HCT116 (cell line): ENCODE measurements around the gene EIF4E. TPM values are rescaled to one million over a fixed set of nuclear protein-coding genes. Genes with fewer than 3 reads are reported as not detected.

Experiments
- ATAC-seq: fragments of 200-7000 bp; cut with Tn5 transposase; 2 replicates; pipeline ENCODE4 v1.9.1; 2020; ENCODE audit warnings: mild to moderate bottlenecking, moderate library complexity
- BruUV-seq: library from RNA; stranded (reverse); fragments of 400-500 nt; replicated peaks from 2 replicates; lab custom pipeline; 2021; lab: Mats Ljungman, UMichigan
- CTCF ChIA-PET: fragments of 300-600 bp; sonication (Branson Sonifier 250); formaldehyde crosslinking; loops from one replicate; lab custom pipeline; 2021; ENCODE audit warnings: antibody characterized with exemption; lab: Charles Lee
- POLR2A ChIA-PET: fragments of 300-600, 350-600 bp; sonication (Branson Sonifier 250); formaldehyde crosslinking; loops from one replicate; lab custom pipeline; 2021; ENCODE audit warnings: antibody characterized with exemption; lab: Charles Lee
- RAD21 ChIA-PET, 2 experiments: fragments of 300-600 bp; sonication (Branson Sonifier 250); formaldehyde crosslinking; loops; one replicate each; lab custom pipeline; 2023; ENCODE audit warnings: low total read pairs in 2 of 2; ENCODE audit not compliant: uncharacterized antibody in 2 of 2, unreplicated experiment in 2 of 2, low non-redundant PET in 1 of 2; lab: Charles Lee
- DNase-seq: peaks from one replicate; pipeline ENCODE4 v3.0.0-alpha.2; 2010; ENCODE audit warnings: low read depth, low spot score
- H2AFZ ChIP-seq: fragments of 200-600 bp; shearing (Covaris generic), sonication (generic); 2 replicates; pipeline ENCODE4 v1.6.1; 2017; ENCODE audit warnings: low read depth, mixed run types, mixed read lengths, antibody characterized with exemption, low read length; ENCODE audit not compliant: poor library complexity, severe bottlenecking
- H3K27ac ChIP-seq: 2 replicates; pipeline ENCODE4 v1.5.1; 2012; ENCODE audit warnings: low read depth, low read length
- H3K27me3 ChIP-seq: fragments of 200-600 bp; sonication (generic); 2 replicates; pipeline ENCODE4 v1.6.1; 2016; ENCODE audit warnings: mixed run types, low read length, mixed read lengths; ENCODE audit not compliant: insufficient read depth
- H3K36me3 ChIP-seq, 2 experiments: fragments of 200-500 bp in 1 of 2; fragments of 200-600 bp in 1 of 2; sonication (Bioruptor generic) in 1 of 2; sonication (generic) in 1 of 2; 2 replicates each; pipeline versions ENCODE4 v1.5.1 to v1.6.1; 2014 to 2016; ENCODE audit warnings: low read length in 2 of 2, inconsistent platforms in 1 of 2, mixed read lengths in 1 of 2, mixed run types in 1 of 2; ENCODE audit not compliant: insufficient read depth in 2 of 2, control insufficient read depth in 1 of 2
- H3K4me1 ChIP-seq, 2 experiments: fragments of 200-600 bp in 1 of 2; sonication (generic) in 1 of 2; 2 replicates each; pipeline versions ENCODE4 v1.5.1 to v1.6.1; 2012 to 2017; ENCODE audit warnings: low read length in 2 of 2, inconsistent platforms in 1 of 2, mild to moderate bottlenecking in 1 of 2, mixed read lengths in 1 of 2, mixed run types in 1 of 2, moderate library complexity in 1 of 2; ENCODE audit not compliant: insufficient read depth in 2 of 2, control insufficient read depth in 1 of 2
- H3K4me2 ChIP-seq: fragments of 200-600 bp; sonication (generic); 2 replicates; pipeline ENCODE4 v1.6.1; 2017; ENCODE audit warnings: mixed run types, low read length, mixed read lengths
- H3K4me3 ChIP-seq, 2 experiments: fragments of 200-600 bp in 1 of 2; sonication (generic) in 1 of 2; replicated peaks in 1 of 2; 2 replicates each; pipeline ENCODE4 v1.5.1; 2011 to 2016; ENCODE audit warnings: low read length in 2 of 2, control low read depth in 1 of 2, low read depth in 1 of 2, mild to moderate bottlenecking in 1 of 2, mixed read lengths in 1 of 2, mixed run types in 1 of 2
- H3K79me2 ChIP-seq: fragments of 200-600 bp; sonication (generic); 2 replicates; pipeline ENCODE4 v1.6.1; 2017; ENCODE audit warnings: mild to moderate bottlenecking, mixed run types, low read length, moderate library complexity, mixed read lengths; ENCODE audit not compliant: insufficient read depth
- H3K9ac ChIP-seq: fragments of 200-600 bp; sonication (generic); 2 replicates; pipeline ENCODE4 v1.6.1; 2016; ENCODE audit warnings: low read length, mixed read lengths
- H3K9me2 ChIP-seq: fragments of 200-600 bp; sonication (generic), shearing (Covaris generic); 2 replicates; pipeline ENCODE4 v1.6.1; 2017; ENCODE audit warnings: mixed run types, mild to moderate bottlenecking, moderate library complexity; ENCODE audit not compliant: insufficient read depth
- H3K9me3 ChIP-seq, 2 experiments: fragments of 200-500 bp in 1 of 2; fragments of 200-600 bp in 1 of 2; sonication (Bioruptor generic) in 1 of 2; sonication (generic) in 1 of 2; 2 replicates each; pipeline ENCODE4 v1.6.1; 2014 to 2017; ENCODE audit warnings: low read length in 2 of 2, mixed read lengths in 2 of 2, inconsistent platforms in 1 of 2, low read depth in 1 of 2, mild to moderate bottlenecking in 1 of 2, mixed run types in 1 of 2, moderate library complexity in 1 of 2; ENCODE audit not compliant: control insufficient read depth in 1 of 2, insufficient read depth in 1 of 2
- H4K20me1 ChIP-seq: fragments of 200-600 bp; sonication (generic), shearing (Covaris generic); 2 replicates; pipeline ENCODE4 v1.6.1; 2017; ENCODE audit warnings: mixed run types, mild to moderate bottlenecking, moderate library complexity; ENCODE audit not compliant: insufficient read depth
- CBX3 ChIP-seq: IDR thresholded peaks from 2 replicates; pipeline ENCODE4 v1.6.1; 2012; ENCODE audit warnings: low read depth
- CEBPB ChIP-seq: IDR thresholded peaks from 2 replicates; pipeline ENCODE4 v1.6.1; 2012; ENCODE audit warnings: low read depth
- CTCF ChIP-seq, 3 experiments: fragments of 200-600 bp in 1 of 3; sonication (generic) in 1 of 3; IDR thresholded peaks in 2 of 3; conservative IDR thresholded peaks in 1 of 3; 2 replicates each; pipeline ENCODE4 v1.5.1; 2012 to 2017; ENCODE audit warnings: low read depth in 2 of 3, low read length in 2 of 3, antibody characterized with exemption in 1 of 3, borderline replicate concordance in 1 of 3, control low read depth in 1 of 3, mild to moderate bottlenecking in 1 of 3, mixed read lengths in 1 of 3, mixed run types in 1 of 3, moderate library complexity in 1 of 3; ENCODE audit not compliant: insufficient read depth in 1 of 3
- EGR1 ChIP-seq: IDR thresholded peaks from 2 replicates; pipeline ENCODE4 v1.6.1; 2012; ENCODE audit warnings: low read depth
- FOSL1 ChIP-seq: IDR thresholded peaks from 2 replicates; pipeline ENCODE4 v1.6.1; 2012; ENCODE audit warnings: low read depth
- POLR2A ChIP-seq: IDR thresholded peaks from 2 replicates; pipeline ENCODE4 v1.7.0; 2011; ENCODE audit warnings: borderline replicate concordance; ENCODE audit not compliant: insufficient read depth, insufficient read length; ENCODE audit errors: extremely low read depth
- RAD21 ChIP-seq: IDR thresholded peaks from 2 replicates; pipeline ENCODE4 v1.6.1; 2012; ENCODE audit warnings: low read depth, mild to moderate bottlenecking
- intact Hi-C: fragments of 100-400 bp; cut with micrococcal nuclease; formaldehyde crosslinking; loops from 2 replicates; pipeline ENCODE4 v1.10.0; 2022
- total RNA-seq: library from RNA; stranded (reverse); gene quantifications from one replicate; pipeline ENCODE4 v1.2.1, GENCODE V29; 2021; ENCODE audit not compliant: unreplicated experiment

Gene EIF4E
- total RNA-seq, 1 experiment from 2014 or later: 148 TPM

- H3K79me2 ChIP-seq: no peaks in the 10 kb centered on the region
- BruUV-seq: no TSS peak
- H3K27ac ChIP-seq: no peak overlapping the region
- no peaks in the 10 kb centered on the region for H4K20me1 ChIP-seq
- ChIA-PET POLR2A (interaction anchor here (1.0 kb wide), 1 partner anchor 11 kb away, joined by 3 read pairs; the partner anchor contains the start of gene EIF4E), RAD21 (interaction anchor here in 1 of 2 experiments (0.6 kb wide), 1 partner anchor 55 kb away, joined by 3 read pairs; no protein-coding TSS in a partner anchor), CTCF (interaction anchor here (0.6 to 1.0 kb wide), 4 partner anchors 17 to 818 kb away, joined by 3 to 5 read pairs (median 4); partner anchors contain the start of gene METAP1)
- intact Hi-C loops: loop anchor here (5.0 kb wide), 2 partner anchors 117 to 467 kb away; no protein-coding TSS in a partner anchor
- ATAC-seq: peak; percentile 84
- no peaks in the 10 kb centered on the region for H3K9me2 ChIP-seq
- H3K36me3 ChIP-seq: no peaks in the 10 kb centered on the region
- no peaks in the 10 kb centered on the region for H3K27me3 ChIP-seq
- TF ChIP-seq CBX3 (peak; percentile 65; the same call in 1 of the 2 replicates), CEBPB (no peak), RAD21 (peak; percentile 65), CTCF (IDR thresholded peaks at IDR 0.05 in 2 of 3, conservative IDR thresholded peaks at IDR 0.05 in 1 of 3; ENCODE audit: borderline replicate concordance in 1 of 3, insufficient read depth in 1 of 3, low read depth in 2 of 3, low read length in 2 of 3) (peak; percentile 55 to 87 (median 74); a peak in 5 of 6 replicates), POLR2A (no peak)
- H3K9ac ChIP-seq: no peak overlapping the region
- no peak overlapping the region for H3K4me3 ChIP-seq
- DNase-seq: peak; percentile 75
- no peak overlapping the region for H3K4me2 ChIP-seq
- H2AFZ ChIP-seq: peak overlapping the region; percentile 69
- H3K4me1 ChIP-seq: peaks cover 2 to 36% of the 10 kb centered on the region in 2 experiments; a peak in 3 of 4 replicates
- H3K9me3 ChIP-seq: no peaks in the 10 kb centered on the region
Observed at GRCh38 chr4:98939892-98940298, 11.0 kb upstream of the EIF4E start.

GRCh38 chr4:98939438-98939837 is 10.5 kb upstream of the EIF4E start:
- Histone ChIP-seq H2AFZ (peak overlapping the region; percentile 69), H3K79me2 (no peaks in the 10 kb centered on the region), H3K9ac (no peak overlapping the region), H3K4me3 (no peak overlapping the region), H4K20me1 (no peaks in the 10 kb centered on the region), H3K4me1 (peaks cover 2 to 36% of the 10 kb centered on the region in 2 experiments; a peak in 3 of 4 replicates), H3K9me2 (no peaks in the 10 kb centered on the region), H3K27me3 (no peaks in the 10 kb centered on the region), H3K36me3 (no peaks in the 10 kb centered on the region), H3K9me3 (no peaks in the 10 kb centered on the region), H3K27ac (no peak overlapping the region), H3K4me2 (no peak overlapping the region)
- RAD21 ChIA-PET: no interaction called here
- intact Hi-C loops: loop anchor here (5.0 kb wide), 2 partner anchors 118 to 468 kb away; no protein-coding TSS in a partner anchor
- DNase-seq: no peak
- peak; percentile 21; the same call in 1 of the 2 replicates for ATAC-seq
- POLR2A ChIA-PET: no interaction called here
- CTCF ChIA-PET: no interaction called here
- TF ChIP-seq FOSL1 (no peak), CEBPB (no peak), EGR1 (0 out of 2 replicates have a peak, but pooled peaks have one; percentile 13)
- BruUV-seq: no TSS peak
